GM21367 (cell line): ENCODE data around the gene CCDC78.
A peak's percentile ranks its signal among the peaks of the same experiment; 100 is the strongest.
"Not testable (repeated sequence)": the region's sequence is repeated elsewhere in the genome, so short reads cannot be mapped to it uniquely, and the experiment has no call there.

Experiments used
- ATAC-seq: cut with Tn5 transposase; IDR thresholded peaks from one replicate; pipeline ENCODE4 v1.9.1; 2021; ENCODE audit not compliant: unreplicated experiment

The CCDC78 gene

DNA sequence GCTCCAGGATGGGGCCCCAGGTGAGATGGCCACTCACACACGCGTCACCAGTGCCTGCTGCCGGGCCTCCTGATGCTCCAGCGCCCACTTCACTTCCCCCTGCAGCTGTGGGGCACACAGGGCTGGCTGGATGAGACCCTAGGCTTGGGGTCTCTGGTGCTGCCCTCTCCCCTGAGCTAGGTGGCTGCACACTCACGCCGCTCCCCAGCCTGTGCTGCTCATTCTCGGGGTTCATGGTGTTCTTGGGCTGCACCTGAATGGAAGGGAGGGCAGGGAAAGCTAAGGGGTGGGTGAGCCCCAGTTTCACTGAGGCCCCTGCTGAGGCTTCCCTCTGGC, 1.2 kb downstream of the CCDC78 start:
- no peak for ATAC-seq

DNA sequence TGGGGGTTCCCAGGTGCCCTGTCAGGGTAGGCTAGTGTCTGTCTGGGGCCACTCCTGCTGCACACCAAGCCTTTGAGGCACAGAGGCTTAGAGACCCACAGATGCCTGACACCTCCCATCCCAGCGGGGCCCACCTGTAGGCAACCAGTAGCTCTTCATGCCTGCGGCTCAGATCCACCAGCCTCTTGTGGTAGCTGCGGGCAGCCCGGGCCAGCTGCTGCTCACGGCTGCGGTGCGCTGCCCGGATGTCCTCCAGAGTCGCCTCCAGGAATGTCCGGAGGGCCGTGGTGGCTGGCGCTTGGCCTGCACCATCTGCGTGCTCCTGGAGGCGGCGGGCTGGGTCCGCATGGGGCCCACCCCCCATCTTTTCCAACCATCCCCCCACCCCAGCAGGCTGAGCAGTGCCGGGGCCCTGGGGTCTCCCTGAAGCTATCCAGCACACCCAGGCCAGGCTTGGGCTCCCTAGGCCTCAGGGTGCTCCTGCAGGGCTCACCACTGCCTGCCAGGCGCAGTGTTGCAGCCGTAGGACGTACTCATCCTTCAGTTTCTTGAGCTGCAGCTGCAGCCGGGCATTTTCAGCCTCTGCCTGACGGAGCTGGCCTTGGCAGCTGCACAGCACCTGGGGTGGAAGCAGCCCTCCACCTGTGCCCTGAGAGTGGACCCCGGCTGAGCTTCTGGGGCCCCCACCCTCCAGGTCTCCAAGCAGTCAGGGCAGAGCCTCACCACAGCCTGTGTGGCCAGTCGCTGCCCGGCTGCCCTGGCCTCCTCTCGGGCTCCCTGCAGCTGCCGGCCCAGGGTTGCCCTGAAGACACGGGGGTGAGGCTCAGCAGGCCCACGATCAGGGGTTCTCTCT, 1.8 kb downstream of the CCDC78 start:
- no peak for ATAC-seq

DNA sequence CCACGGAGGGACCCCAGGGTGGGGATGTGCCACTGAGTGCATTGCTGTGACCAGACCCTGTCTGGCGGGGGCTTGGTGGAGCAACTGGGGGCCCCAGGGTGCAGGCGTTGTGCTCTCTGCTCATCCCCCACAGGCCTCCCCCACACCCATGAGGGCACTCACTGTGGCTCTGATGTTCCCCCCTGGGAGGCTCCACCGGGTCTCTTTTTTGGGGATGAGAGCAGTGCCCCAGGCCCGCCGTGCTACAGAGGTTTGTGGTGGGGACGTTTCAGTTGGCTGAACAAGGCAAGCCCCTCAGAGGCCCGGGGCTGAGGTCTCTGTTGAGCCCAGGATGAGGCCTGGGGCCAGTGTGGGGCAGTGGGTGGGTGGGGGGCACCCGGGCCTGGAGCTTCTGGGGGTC, 2.5 kb downstream of the CCDC78 start:
- ATAC-seq: no peak

DNA sequence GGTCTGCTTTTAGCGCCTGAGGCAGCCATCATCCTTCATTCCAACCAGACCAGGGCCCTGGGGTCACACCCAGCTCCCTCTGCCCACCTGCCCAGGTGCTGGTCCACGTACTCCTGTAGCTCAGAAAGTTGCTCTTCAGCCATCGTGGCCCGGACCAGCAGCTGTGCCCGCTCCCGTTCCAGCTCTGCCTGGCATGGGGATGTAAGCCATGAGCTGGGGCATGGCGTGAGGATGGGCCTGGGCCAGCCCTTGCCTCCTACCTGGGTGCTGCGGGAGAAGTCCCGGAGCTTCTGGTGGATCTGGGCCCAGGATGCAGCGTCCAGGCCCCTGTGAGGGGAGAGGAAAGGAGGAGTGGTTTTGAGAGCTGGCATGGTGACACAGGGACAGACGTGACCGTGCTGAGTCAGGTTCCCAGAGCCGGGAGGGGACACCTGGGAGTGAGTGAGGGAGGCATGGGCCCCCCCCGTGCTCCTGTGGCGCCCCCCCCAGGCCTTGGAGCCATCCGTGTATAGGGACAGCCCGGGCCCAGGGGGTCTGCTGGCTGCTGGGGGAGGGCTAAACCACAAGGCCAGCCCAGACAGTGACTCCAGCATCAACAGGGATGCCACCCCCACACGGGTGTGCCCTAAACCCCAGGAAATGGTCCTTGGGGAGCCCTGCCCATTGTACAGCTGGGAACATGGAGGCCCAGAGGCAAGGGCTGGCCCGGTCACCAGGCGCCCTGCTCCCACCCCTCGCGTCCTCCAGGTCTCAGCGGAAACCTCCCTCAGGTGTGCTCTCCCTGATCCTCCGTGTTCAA, 3.2 kb downstream of the CCDC78 start:
- ATAC-seq: no peak

DNA sequence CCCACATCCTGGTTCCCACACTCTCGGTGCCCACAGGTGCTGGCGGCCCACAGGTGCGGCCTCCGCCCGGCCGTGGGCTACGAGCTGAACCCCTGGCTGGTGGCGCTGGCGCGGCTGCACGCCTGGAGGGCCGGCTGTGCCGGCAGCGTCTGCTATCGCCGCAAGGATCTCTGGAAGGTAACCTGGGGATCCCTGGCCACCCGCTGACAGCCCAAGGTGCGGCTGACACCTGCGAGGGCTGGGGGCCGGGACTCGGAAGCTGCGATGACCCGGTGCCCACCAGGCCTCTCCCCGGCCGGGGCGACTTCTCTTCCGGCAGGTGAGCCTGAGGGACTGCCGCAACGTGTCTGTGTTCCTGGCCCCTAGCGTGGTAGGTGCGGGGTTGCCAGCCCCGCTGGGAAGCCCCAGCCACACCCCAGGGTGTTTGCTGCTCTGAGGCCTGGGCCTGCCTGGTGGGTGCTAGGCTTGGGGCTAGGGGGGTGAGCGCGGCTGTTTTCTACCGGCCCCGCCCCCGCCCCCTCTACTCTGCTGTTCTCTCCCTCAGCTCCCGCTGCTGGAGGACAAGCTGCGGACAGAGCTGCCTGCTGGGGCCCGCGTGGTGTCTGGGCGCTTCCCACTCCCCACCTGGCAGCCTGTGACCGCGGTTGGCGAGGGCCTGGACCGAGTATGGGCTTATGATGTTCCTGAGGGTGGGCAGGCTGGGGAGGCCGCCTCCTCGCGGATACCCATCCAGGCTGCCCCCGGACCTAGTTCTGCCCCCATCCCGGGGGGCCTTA, 4.3 kb downstream of the CCDC78 start:
- ATAC-seq: no peak

DNA sequence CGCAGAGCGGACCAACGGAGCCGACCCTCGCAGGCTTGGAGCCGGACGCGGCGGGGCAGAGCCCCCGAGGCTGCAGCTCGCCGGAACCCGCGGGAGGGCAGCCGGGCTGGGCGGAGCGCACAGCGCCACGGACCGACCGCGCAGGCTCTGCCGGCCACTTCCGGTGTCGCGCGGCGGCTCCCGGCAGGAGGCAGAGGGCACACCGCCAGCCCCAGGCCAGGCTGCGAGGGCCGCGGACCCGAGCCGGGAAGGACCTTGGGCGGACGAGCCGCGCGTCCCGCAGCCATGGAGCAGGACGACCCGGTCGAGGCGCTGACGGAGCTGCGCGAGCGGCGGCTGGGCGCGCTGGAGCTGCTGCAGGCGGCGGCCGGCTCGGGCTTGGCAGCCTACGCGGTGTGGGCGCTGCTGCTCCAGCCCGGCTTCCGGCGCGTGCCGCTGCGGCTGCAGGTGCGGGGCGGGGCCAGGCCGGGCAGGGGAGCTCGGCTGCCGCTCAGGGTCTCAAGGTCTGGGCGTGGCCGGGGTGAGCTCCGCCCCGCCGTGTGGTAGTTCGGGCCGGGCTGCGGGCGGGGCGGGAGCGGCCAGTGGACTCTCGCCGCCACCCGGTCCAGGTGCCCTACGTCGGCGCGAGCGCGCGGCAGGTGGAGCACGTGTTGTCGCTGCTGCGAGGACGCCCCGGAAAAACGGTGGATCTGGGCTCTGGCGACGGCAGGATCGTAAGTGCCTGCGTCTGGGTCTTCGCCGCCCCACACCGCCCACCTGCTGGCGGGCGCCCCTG, 5.1 kb downstream of the CCDC78 start, which contains the start of gene ANTKMT:
ANTKMT (plus strand) TSS at position 157 of the 775 bp plus-strand sequence; CDS start at position 286, 129 bp downstream.
- ATAC-seq: peak; percentile 48

DNA sequence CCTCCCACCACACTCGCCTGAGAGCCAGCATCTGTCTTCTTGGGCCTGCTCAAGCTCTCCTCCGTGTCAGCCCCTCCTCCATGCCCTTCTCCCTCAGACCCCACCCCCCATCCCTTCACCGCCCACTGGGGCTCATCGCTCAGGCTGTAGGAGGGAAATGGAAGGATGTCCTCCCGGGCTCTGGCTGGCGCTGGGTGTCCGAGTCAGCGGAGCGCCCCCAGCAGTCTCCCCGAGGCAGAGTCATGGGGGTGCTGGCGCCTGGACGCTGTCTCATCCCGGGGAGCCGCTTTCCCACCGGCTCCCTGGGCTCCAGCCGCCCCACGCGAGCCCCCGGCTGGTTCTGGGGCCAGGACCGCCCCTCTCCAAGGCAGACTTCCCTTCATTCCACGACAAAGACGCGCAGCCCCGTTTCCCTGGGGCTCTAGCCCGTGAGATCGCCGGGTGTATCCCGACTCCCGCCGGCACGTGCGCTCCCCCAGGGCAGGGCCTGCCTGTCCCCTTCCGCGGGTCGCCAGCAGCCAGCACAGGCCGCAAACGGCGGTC, 5.7 kb downstream of the CCDC78 start:
- peak; percentile 8 for ATAC-seq

DNA sequence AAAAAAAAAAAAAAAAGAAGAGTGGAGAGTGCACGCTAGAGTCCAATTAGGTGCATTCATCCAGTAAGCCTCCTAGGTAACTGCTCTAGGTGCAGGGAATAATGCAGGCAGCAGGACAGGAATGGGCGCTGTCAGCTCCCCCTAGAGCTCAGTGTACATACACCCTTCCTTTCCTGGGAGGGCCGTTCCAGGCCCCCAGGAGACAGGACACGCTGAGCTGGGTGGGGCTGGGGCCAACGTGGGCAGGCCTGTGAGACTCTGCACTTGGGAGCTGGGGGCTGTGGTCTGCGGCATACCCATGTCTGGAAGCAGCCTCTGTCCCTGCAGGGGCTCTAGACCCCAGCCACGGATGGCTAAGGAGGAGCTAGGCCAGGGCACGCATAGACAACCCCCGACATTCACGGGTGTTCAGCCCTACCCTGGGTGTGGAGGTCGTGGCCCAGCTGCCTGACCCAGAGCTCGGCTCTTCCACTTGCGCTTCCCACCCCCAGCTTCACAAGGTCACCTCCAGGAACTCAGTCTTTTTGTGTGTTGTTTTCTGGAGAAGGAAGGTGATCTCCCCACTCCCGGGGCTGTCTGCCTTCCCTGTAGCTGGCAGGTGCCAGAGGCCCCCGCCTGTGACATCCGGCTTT, 6.3 kb downstream of the CCDC78 start:
- ATAC-seq: no peak

DNA sequence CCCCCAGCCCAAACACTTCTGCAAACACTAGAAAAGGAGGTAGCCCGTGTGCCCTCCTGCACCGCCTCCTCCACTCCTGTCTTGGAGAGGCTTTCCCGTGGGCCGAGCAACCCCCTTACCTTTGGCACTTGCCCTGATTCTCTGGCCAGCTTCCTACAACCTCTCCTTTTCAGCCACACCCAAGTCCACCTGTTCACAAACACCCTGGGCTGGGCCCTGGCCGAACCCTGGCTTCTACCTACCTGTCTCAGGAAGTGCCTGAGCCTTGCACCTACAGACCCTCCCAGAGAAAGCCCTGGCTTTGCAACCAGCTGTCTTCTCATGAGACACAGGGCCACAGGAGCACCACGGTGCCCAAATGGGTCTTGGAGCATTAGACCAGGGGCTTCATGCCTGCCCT, 7.3 kb downstream of the CCDC78 start:
- no peak for ATAC-seq

DNA sequence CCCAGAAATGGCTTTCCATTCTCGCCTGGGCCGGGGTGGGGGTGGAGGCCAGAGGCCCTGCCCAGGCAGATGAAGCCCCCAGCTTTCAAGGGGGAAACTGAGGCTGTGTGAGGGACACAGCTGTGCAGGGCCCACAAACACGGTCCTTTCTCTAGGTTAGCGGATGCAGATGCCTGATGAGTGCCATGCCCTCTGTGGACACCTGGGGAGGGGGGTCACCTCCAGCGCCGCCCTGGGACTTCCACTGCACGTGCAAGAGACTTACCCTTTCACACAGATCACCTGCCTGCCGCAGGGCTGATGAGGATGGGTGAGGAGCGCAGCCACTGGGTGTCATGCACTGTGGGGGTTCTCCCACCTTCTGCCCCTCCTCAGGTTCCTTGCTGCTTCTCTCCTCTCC, 7.9 kb downstream of the CCDC78 start:
- no peak for ATAC-seq

DNA sequence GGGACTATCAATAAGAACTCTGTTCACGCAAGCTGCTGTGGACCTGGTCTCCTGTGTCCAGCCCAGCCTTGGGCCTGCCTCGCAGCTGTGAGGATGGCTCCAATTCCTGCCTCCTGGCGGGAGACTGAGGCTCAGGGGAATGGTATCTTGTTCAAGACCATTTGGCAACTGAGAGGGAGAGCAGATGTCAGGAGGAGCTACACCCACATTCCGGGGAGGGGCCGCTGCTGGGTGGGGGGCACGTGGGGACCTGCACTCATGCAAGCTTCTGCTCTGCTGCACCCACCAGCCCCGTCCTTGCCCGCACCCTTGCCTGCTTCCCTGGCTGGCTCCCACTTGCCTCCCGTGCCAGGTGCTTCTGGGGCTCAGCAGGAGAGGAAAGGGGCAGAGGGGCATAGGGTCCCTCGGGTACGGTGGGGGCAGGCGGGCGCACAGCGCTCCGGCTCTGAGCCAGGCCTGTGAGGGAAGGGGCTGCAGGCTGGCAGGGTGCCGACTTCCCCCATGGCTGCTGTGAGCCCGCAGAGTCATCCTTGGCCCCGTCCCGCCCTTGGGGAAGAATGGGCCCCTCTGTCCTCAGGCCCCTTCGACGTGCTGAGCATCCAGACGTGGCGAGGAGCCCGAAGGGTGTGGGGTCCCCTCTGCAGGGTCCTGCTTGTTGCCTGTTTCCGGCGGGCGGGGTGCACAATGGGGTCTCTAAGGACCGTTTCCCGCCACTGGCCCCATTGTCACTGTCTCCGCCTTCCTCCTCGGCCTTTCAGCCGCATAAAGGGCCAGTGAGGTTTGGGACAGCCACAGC, 8.6 kb downstream of the CCDC78 start:
- ATAC-seq: no peak

DNA sequence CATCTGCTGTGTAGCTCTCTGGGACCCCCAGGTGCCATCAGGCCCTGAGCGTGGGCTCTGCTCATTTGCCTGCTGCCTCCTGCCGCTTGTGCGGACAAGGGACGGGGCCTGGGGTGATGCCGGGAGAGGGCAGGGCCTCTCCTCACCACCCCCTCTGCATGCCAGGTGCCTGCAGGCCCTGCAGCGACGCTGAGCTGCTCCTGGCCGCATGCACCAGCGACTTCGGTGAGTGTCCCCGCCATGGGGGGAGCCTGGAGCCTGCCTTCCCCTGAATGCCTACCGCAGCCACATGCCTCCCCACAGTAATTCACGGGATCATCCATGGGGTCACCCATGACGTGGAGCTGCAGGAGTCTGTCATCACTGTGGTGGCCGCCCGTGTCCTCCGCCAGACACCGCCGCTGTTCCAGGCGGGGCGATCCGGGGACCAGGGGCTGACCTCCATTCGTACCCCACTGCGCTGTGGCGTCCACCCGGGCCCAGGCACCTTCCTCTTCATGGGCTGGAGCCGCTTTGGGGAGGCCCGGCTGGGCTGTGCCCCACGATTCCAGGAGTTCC, 9.4 kb downstream of the CCDC78 start:
- ATAC-seq: no peak

DNA sequence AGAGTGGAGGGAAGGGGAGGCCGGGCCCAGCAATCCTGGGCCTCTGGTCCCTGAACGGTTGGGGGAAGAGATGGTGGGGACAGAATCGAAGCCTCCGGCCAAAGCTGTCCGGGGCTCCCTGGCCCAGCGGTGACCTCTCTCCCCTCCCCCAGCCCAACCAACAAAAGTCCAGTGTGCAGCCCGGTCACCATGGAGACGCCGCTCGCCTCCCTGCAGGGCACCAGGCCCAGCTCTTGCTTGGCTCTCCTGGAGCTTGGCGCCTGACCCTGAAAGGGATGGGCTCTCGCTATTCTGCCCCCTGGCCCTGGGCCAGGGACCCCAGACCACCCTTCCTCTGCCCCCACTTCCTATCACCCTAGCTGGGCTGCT, 10.1 kb downstream of the CCDC78 start:
- ATAC-seq: no peak

DNA sequence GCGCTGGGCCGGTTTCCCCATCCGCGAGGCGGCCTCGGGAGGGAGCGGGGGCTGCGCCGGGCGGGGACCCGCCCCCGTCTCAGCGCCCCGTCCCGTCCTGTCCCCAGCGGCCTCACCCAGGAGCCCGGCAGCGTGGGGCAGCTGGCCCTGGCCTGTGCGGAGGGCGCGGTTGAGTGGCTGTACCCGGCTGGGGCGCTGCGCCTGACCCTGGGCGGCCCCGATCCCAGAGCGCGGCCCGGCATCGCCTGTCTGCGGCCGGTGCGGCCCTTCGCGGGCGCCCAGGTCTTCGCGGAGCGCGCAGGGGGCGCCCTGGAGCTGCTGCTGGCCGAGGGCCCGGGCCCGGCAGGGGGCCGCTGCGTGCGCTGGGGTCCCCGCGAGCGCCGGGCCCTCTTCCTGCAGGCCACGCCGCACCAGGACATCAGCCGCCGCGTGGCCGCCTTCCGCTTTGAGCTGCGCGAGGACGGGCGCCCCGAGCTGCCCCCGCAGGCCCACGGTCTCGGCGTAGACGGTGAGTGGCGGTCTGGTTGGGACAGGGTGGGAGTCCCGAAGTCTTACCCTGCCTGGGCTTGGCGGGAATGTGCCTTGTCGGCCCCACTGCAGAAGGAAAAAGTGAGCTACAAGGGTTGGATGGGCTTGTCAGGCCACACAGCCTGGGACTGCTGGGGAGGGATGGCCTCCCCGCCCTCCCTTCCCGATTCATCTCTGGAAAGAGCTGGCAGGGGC, 10.6 kb downstream of the CCDC78 start:
- ATAC-seq: no peak

DNA sequence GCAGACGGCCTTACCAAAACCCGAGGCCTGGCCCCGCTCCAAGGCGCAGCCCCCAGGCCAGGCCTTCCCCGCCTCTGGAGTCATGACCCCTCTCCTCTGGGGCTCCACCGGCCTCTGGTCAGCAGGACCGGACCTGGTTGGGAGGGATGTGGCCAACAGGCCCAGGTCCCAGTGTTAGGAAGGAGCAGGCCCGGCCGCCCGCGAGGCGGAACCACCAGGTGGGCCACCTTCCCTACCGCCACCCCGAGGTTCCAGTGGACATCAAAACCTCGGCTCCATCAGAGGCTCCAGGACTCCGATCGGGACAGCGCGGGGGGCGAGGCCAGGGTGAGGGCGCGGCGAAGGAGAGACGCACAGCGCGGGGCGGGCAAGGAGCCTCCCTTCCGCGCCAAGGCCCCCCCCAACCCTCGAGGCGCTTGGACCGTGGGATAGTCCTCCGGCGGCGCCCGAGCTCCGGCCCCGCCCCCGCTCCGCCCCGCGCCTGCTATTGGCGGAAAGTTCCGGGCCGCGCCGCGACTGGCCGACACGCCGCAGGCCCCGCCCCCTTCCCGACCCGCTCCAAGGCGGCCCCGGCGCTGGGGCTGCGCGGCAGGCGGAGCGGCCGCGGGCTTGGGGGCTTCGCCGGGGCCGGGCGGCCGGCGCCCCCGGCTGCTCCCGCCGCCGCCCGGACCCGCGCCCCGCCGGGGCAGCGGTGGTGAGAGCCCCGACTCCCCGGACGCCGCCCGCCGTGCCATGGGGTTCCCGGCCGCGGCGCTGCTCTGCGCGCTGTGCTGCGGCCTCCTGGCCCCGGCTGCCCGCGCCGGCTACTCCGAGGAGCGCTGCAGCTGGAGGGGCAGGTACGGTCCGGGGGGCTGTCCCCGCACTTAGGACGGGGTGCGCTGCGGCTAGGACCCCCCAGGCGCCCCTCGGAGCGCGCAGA, 11.4 kb downstream of the CCDC78 start, which contains the start of gene METRN:
METRN (plus strand) TSS at position 561 of the 919 bp plus-strand sequence; CDS start at position 733, 172 bp downstream.
- ATAC-seq: peak; percentile 56

DNA sequence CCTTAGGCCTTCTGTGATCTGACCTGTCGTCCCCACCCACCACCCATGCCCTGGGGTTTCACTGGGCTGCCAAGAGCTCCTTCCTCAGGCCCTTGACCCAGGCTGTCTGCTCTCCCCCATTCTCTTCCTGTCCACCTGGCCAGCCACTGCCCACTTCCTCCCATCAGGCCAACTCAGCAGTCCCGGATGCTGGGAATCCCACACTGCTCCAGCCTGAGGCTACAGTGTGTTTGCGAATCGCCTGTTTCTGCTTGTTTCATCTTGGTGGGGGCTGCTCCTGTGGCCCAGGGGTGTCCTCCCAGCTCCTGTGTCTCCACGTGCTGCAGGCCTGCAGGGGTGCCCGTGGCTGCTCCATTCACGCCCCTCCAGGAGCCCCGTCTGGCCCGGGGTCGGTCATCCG, 12.2 kb downstream of the CCDC78 start:
- ATAC-seq: no peak

DNA sequence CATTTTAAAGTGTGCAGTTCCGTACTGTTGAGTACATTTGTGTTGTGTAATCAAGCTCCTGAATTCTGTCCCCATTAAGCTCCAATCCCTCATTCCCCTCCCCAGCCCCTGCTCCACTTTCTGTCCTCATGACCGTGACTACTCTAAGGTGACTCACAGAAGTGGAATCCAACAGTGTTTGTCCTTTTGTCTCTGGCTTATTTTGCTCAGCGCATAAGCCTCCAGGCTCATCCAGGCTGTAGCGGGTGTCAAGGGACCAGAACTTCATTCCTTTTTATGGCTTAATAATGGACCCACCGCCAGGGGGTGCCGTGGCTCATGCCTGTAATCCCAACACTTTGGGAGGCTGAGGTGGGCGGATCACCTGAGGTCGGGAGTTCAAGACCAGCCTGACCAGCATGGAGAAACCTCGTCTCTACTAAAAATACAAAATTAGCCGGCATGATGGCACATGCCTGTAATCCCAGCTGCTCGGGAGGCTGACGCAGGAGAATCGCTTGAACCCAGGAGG, 13.4 kb downstream of the CCDC78 start:
- not testable (repeated sequence) for ATAC-seq
